GM18873 (cell line): ENCODE results near the gene ITPRID1.

Experiments
- ATAC-seq: cut with Tn5 transposase; IDR thresholded peaks from one replicate; pipeline ENCODE4 v1.9.1; 2021; ENCODE audit warnings: mild to moderate bottlenecking, moderate library complexity, moderate number of reproducible peaks; ENCODE audit not compliant: unreplicated experiment, low FRiP score

Gene ITPRID1

GRCh38 chr7:31603046-31603445 lies 89.2 kb downstream of the ITPRID1 start:
- ATAC-seq = no peak

GRCh38 chr7:31613604-31614003 lies 99.7 kb downstream of the ITPRID1 start:
- ATAC-seq = no peak

GRCh38 chr7:31633467-31633866 lies 119.6 kb downstream of the ITPRID1 start:
- no peak for ATAC-seq

GRCh38 chr7:31633894-31634494 lies 120.1 kb downstream of the ITPRID1 start:
- ATAC-seq = no peak

- no peak for ATAC-seq
Observed at GRCh38 chr7:31640381-31640780, 126.5 kb downstream of the ITPRID1 start.

GRCh38 chr7:31642681-31643115 lies 128.8 kb downstream of the ITPRID1 start:
- no peak for ATAC-seq

GRCh38 chr7:31646942-31647341 lies 133.1 kb downstream of the ITPRID1 start:
- ATAC-seq = no peak

- no peak for ATAC-seq
Observed at GRCh38 chr7:31647511-31647910, 133.6 kb downstream of the ITPRID1 start.

GRCh38 chr7:31648288-31648687 lies 134.4 kb downstream of the ITPRID1 start:
- ATAC-seq = no peak

- ATAC-seq = no peak
Observed at GRCh38 chr7:31648880-31649279, 135.0 kb downstream of the ITPRID1 start.

GRCh38 chr7:31651234-31652062 lies 137.6 kb downstream of the ITPRID1 start:
- no peak for ATAC-seq

GRCh38 chr7:31652063-31652326 lies 138.1 kb downstream of the ITPRID1 start:
- no peak for ATAC-seq

GRCh38 chr7:31663072-31663471 lies 149.2 kb downstream of the ITPRID1 start:
- ATAC-seq = no peak

GRCh38 chr7:31664890-31665289 lies 151.0 kb downstream of the ITPRID1 start:
- ATAC-seq = no peak

- ATAC-seq = no peak
Observed at GRCh38 chr7:31665546-31665945, 151.7 kb downstream of the ITPRID1 start.

- ATAC-seq = no peak
Observed at GRCh38 chr7:31669461-31669860, 155.6 kb downstream of the ITPRID1 start.

- no peak for ATAC-seq
Observed at GRCh38 chr7:31679574-31680305, 165.8 kb downstream of the ITPRID1 start.

GRCh38 chr7:31683445-31684225 lies 169.7 kb downstream of the ITPRID1 start:
- no peak for ATAC-seq

- ATAC-seq = no peak
Observed at GRCh38 chr7:31687024-31687748, 173.3 kb downstream of the ITPRID1 start, which contains the start of gene PPP1R17. TSS of gene PPP1R17 (plus strand) at chr7:31687215. CDS start at chr7:31692442, 5,227 bp downstream.

- ATAC-seq = peak; percentile 97
Observed at GRCh38 chr7:31688372-31688771, 174.5 kb downstream of the ITPRID1 start.
